Measurements from ENCODE around the gene SGCD.
A peak's percentile ranks its signal among the peaks of the same experiment; 100 is the strongest.

SGCD gene

GRCh38 chr5:156460471-156460870 is 133.5 kb downstream of the SGCD start:
- ATAC-seq, result no peak

GRCh38 chr5:156466871-156467270 is 139.9 kb downstream of the SGCD start:
- TF ChIP-seq ISL1 (CRISPR knock-in tag; IDR thresholded peaks at IDR 0.05) (no peak), SNAI2 (CRISPR knock-in tag; IDR thresholded peaks at IDR 0.05) (no peak), BACH2 (CRISPR knock-in tag; IDR thresholded peaks at IDR 0.05; ENCODE audit: borderline replicate concordance) (no peak), TCF4 (CRISPR knock-in tag; IDR thresholded peaks at IDR 0.05; ENCODE audit: borderline replicate concordance) (no peak), CSRNP3 (CRISPR knock-in tag; IDR thresholded peaks at IDR 0.05) (no peak), TSHZ2 (CRISPR knock-in tag; IDR thresholded peaks at IDR 0.05) (no peak), CREB5 (CRISPR knock-in tag; IDR thresholded peaks at IDR 0.05; ENCODE audit: low read depth) (no peak), RARB (CRISPR knock-in tag; IDR thresholded peaks at IDR 0.05) (no peak), ZNF70 (CRISPR knock-in tag; IDR thresholded peaks at IDR 0.05) (no peak), ARNTL (CRISPR knock-in tag; IDR thresholded peaks at IDR 0.05; ENCODE audit: borderline replicate concordance, low read depth) (no peak), ZFP30 (CRISPR knock-in tag; IDR thresholded peaks at IDR 0.05) (no peak), CSDC2 (CRISPR knock-in tag; IDR thresholded peaks at IDR 0.05) (no peak), ZNF565 (CRISPR knock-in tag; conservative IDR thresholded peaks at IDR 0.05; ENCODE audit: low read depth) (no peak), GLIS3 (CRISPR knock-in tag; IDR thresholded peaks at IDR 0.05) (no peak), ZNF8 (CRISPR knock-in tag; IDR thresholded peaks at IDR 0.05) (no peak), ESRRG (CRISPR knock-in tag; IDR thresholded peaks at IDR 0.05) (no peak), ZC3H10 (CRISPR knock-in tag; IDR thresholded peaks at IDR 0.05) (no peak)
- ATAC-seq, result no peak

More at GRCh38 chr5:156460471-156460870, 133.5 kb downstream of the SGCD start:
- TF ChIP-seq ZNF8 (CRISPR knock-in tag; IDR thresholded peaks at IDR 0.05) (peak; percentile 58; the same call in 1 of the 2 replicates), ZNF70 (CRISPR knock-in tag; IDR thresholded peaks at IDR 0.05) (no peak)

GRCh38 chr5:156469636-156470035 is 142.7 kb downstream of the SGCD start:
- no peak for ATAC-seq
- TF ChIP-seq CREB5 (CRISPR knock-in tag; IDR thresholded peaks at IDR 0.05; ENCODE audit: low read depth), result no peak

GRCh38 chr5:156471893-156472292 is 144.9 kb downstream of the SGCD start:
- ATAC-seq, result no peak
- TF ChIP-seq ZNF565 (CRISPR knock-in tag; conservative IDR thresholded peaks at IDR 0.05; ENCODE audit: low read depth) (no peak), ZFP3 (CRISPR knock-in tag; IDR thresholded peaks at IDR 0.05) (no peak), BACH2 (CRISPR knock-in tag; IDR thresholded peaks at IDR 0.05; ENCODE audit: borderline replicate concordance) (no peak), CSRNP3 (CRISPR knock-in tag; IDR thresholded peaks at IDR 0.05) (no peak), TOX (CRISPR knock-in tag; IDR thresholded peaks at IDR 0.05; ENCODE audit: borderline replicate concordance) (no peak), CSDC2 (CRISPR knock-in tag; IDR thresholded peaks at IDR 0.05) (no peak), CREB5 (CRISPR knock-in tag; IDR thresholded peaks at IDR 0.05; ENCODE audit: low read depth) (no peak), RARB (CRISPR knock-in tag; IDR thresholded peaks at IDR 0.05) (no peak), ZNF70 (CRISPR knock-in tag; IDR thresholded peaks at IDR 0.05) (no peak), GLIS3 (CRISPR knock-in tag; IDR thresholded peaks at IDR 0.05) (no peak), TSHZ2 (CRISPR knock-in tag; IDR thresholded peaks at IDR 0.05) (no peak), ARNTL (CRISPR knock-in tag; IDR thresholded peaks at IDR 0.05; ENCODE audit: borderline replicate concordance, low read depth) (no peak), PPARA (CRISPR knock-in tag; IDR thresholded peaks at IDR 0.05; ENCODE audit: borderline replicate concordance) (no peak), PATZ1 (CRISPR knock-in tag; IDR thresholded peaks at IDR 0.05; ENCODE audit: borderline replicate concordance) (no peak)
